GM19468 (cell line): ENCODE measurements around the gene TPSB2.
"Not testable (repeated sequence)": the region's sequence is repeated elsewhere in the genome, so short reads cannot be mapped to it uniquely, and the experiment has no call there.

Source experiments
- ATAC-seq: cut with Tn5 transposase; IDR thresholded peaks from one replicate; pipeline ENCODE4 v1.9.1; 2021; ENCODE audit warnings: mild to moderate bottlenecking, moderate library complexity, moderate number of reproducible peaks; ENCODE audit not compliant: unreplicated experiment; ENCODE audit errors: extremely low read depth

The TPSB2 gene

GRCh38 chr16:1262210-1262845 is 32.3 kb upstream of the TPSB2 start:
- ATAC-seq = no peak

GRCh38 chr16:1261131-1261892 is 31.3 kb upstream of the TPSB2 start:
- ATAC-seq = no peak

GRCh38 chr16:1260101-1260680 is 30.2 kb upstream of the TPSB2 start:
- ATAC-seq = no peak

- ATAC-seq = no peak
Observed at GRCh38 chr16:1259760-1260068, 29.7 kb upstream of the TPSB2 start.

- no peak for ATAC-seq
Observed at GRCh38 chr16:1258906-1259759, 29.1 kb upstream of the TPSB2 start.

GRCh38 chr16:1258225-1258600 is 28.2 kb upstream of the TPSB2 start:
- ATAC-seq = no peak

- no peak for ATAC-seq
Observed at GRCh38 chr16:1257561-1258224, 27.7 kb upstream of the TPSB2 start.

- no peak for ATAC-seq
Observed at GRCh38 chr16:1256874-1257322, 26.9 kb upstream of the TPSB2 start.

- not testable (repeated sequence) for ATAC-seq
Observed at GRCh38 chr16:1256296-1256873, 26.4 kb upstream of the TPSB2 start.

GRCh38 chr16:1255276-1256122 is 25.5 kb upstream of the TPSB2 start, which contains the start of gene TPSD1:
Gene TPSD1, plus strand, starts transcription at chr16:1256069. Its CDS starts 212 bp downstream, at chr16:1256281.
- not testable (repeated sequence) for ATAC-seq

- not testable (repeated sequence) for ATAC-seq
Observed at GRCh38 chr16:1254821-1255220, 24.8 kb upstream of the TPSB2 start.

- ATAC-seq = not testable (repeated sequence)
Observed at GRCh38 chr16:1253701-1254364, 23.8 kb upstream of the TPSB2 start.

- not testable (repeated sequence) for ATAC-seq
Observed at GRCh38 chr16:1249031-1249755, 19.2 kb upstream of the TPSB2 start.

GRCh38 chr16:1247903-1248537 is 18.0 kb upstream of the TPSB2 start:
- not testable (repeated sequence) for ATAC-seq

GRCh38 chr16:1245452-1246020 is 15.6 kb upstream of the TPSB2 start:
- no peak for ATAC-seq

- no peak for ATAC-seq
Observed at GRCh38 chr16:1244881-1245280, 14.9 kb upstream of the TPSB2 start.
